GM23248 (cell line): Measurements from ENCODE around the gene SH3RF1.

Source experiments
- EZH2 ChIP-seq: fragments of 200-600 bp; sonication (generic); IDR thresholded peaks from 2 replicates; pipeline ENCODE4 v1.6.1; 2018; ENCODE audit warnings: antibody characterized with exemption, mild to moderate bottlenecking; ENCODE audit not compliant: insufficient read depth, poor library complexity, severe bottlenecking
- EZH2phosphoT487 ChIP-seq: fragments of 200-600 bp; sonication (generic); IDR thresholded peaks from 2 replicates; pipeline ENCODE4 v1.6.1; 2018; ENCODE audit warnings: antibody characterized with exemption, moderate library complexity, mild to moderate bottlenecking, low read depth; ENCODE audit not compliant: insufficient read depth

GRCh38 chr4:169061386-169061785 lies 209.4 kb downstream of the SH3RF1 start:
- TF ChIP-seq EZH2 (no peak), EZH2phosphoT487 (no peak)
